ENCODE data around the gene APH1B. TPM values are rescaled to one million over a fixed set of nuclear protein-coding genes. Genes with fewer than 3 reads are reported as not detected.

The APH1B gene
- total RNA-seq, 1 experiment from 2014 or later: 14.0 TPM

DNA sequence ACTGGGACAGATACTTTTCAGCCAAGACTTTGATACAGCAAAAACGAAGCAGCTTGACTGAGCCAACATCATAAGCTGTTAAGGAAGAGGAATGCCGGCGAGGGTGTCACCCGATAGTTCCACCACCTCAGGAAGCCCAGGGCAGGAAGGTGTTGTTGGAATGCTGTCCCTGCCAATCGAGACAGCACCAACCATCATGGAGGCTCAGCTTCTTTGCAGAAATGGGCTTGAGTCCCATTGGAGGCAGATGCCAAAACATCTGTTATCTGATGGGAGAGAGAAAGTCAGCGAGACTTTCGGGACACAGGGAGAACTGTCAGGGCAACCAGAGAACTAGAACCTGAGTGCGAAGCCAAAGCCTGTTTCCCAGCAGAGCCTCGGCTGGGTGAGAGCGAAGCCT lies 53.5 kb downstream of the APH1B start:
- Histone ChIP-seq H3K27ac (ENCODE audit: low read length) (no peak overlapping the region), H3K4me3 (ENCODE audit: low read depth in 2 of 2, low read length in 2 of 2) (no peak overlapping the region), H3K27me3 (ENCODE audit: control insufficient read depth, insufficient read depth, low read length) (no peaks in the 10 kb centered on the region), H3K4me1 (ENCODE audit: control insufficient read depth, insufficient read depth, low read length) (no peaks in the 10 kb centered on the region), H3K9me3 (ENCODE audit: control insufficient read depth, insufficient read depth, low read depth, low read length) (no peaks in the 10 kb centered on the region), H3K36me3 (ENCODE audit: control insufficient read depth, insufficient read depth, low read length) (no peaks in the 10 kb centered on the region)
- ChIA-PET CTCF (no interaction called here), POLR2A (no interaction called here)
- no TSS peak for BruUV-seq (replicated peaks)
- no peak for DNase-seq (ENCODE audit: low read depth, low spot score)
- in situ Hi-C loops (cut with HindIII; ENCODE audit: low pct_unique_long_range_greater_than_20kb, low sequenced_read_pairs) (no loop called here), intact Hi-C loops (cut with micrococcal nuclease; ENCODE audit: unreplicated experiment) (no loop called here)
- no peak for ATAC-seq
- no peak for TF ChIP-seq SIN3A (IDR thresholded peaks at IDR 0.05; ENCODE audit: borderline replicate concordance, insufficient read depth, low read depth, low read length)
- TF ChIP-seq, protein P1, sequence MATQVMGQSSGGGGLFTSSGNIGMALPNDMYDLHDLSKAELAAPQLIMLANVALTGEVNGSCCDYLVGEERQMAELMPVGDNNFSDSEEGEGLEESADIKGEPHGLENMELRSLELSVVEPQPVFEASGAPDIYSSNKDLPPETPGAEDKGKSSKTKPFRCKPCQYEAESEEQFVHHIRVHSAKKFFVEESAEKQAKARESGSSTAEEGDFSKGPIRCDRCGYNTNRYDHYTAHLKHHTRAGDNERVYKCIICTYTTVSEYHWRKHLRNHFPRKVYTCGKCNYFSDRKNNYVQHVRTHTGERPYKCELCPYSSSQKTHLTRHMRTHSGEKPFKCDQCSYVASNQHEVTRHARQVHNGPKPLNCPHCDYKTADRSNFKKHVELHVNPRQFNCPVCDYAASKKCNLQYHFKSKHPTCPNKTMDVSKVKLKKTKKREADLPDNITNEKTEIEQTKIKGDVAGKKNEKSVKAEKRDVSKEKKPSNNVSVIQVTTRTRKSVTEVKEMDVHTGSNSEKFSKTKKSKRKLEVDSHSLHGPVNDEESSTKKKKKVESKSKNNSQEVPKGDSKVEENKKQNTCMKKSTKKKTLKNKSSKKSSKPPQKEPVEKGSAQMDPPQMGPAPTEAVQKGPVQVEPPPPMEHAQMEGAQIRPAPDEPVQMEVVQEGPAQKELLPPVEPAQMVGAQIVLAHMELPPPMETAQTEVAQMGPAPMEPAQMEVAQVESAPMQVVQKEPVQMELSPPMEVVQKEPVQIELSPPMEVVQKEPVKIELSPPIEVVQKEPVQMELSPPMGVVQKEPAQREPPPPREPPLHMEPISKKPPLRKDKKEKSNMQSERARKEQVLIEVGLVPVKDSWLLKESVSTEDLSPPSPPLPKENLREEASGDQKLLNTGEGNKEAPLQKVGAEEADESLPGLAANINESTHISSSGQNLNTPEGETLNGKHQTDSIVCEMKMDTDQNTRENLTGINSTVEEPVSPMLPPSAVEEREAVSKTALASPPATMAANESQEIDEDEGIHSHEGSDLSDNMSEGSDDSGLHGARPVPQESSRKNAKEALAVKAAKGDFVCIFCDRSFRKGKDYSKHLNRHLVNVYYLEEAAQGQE (IDR thresholded peaks at IDR 0.05; ENCODE audit: insufficient read depth in 1 of 2, low read depth in 2 of 2, low read length in 1 of 2): no peak
- TF ChIP-seq TCF7L2 (IDR thresholded peaks at IDR 0.05; ENCODE audit: low read depth, low read length): no peak
- no peak for TF ChIP-seq POLR2AphosphoS5 (IDR thresholded peaks at IDR 0.05; ENCODE audit: low read depth, low read length)
- TF ChIP-seq, protein P2, sequence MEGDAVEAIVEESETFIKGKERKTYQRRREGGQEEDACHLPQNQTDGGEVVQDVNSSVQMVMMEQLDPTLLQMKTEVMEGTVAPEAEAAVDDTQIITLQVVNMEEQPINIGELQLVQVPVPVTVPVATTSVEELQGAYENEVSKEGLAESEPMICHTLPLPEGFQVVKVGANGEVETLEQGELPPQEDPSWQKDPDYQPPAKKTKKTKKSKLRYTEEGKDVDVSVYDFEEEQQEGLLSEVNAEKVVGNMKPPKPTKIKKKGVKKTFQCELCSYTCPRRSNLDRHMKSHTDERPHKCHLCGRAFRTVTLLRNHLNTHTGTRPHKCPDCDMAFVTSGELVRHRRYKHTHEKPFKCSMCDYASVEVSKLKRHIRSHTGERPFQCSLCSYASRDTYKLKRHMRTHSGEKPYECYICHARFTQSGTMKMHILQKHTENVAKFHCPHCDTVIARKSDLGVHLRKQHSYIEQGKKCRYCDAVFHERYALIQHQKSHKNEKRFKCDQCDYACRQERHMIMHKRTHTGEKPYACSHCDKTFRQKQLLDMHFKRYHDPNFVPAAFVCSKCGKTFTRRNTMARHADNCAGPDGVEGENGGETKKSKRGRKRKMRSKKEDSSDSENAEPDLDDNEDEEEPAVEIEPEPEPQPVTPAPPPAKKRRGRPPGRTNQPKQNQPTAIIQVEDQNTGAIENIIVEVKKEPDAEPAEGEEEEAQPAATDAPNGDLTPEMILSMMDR (IDR thresholded peaks at IDR 0.05): no peak

DNA sequence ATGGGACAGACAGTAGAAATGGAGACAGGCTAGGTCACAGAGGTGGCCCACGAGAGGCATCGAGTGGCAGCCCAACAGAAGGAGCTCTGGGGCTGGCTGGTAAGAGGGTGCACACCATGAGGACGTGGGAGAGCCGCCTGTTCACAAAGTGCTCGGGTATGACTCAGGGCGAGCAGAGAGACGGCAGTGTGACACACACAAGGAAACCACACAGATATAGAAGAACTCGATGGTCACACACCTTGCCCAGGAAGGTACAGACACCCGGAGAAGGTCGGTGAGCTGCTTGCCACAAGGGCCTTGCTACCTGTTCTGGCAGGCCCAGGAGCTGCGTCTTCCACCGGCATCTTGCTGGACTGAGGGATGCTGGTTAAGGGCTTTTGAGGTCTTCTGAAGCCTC lies 54.1 kb downstream of the APH1B start:
- CTCF ChIA-PET: no interaction called here
- no TSS peak for BruUV-seq (replicated peaks)
- H3K4me3 ChIP-seq (ENCODE audit: low read depth in 2 of 2, low read length in 2 of 2): no peak overlapping the region
- in situ Hi-C loops (cut with HindIII; ENCODE audit: low pct_unique_long_range_greater_than_20kb, low sequenced_read_pairs) (no loop called here), intact Hi-C loops (cut with micrococcal nuclease; ENCODE audit: unreplicated experiment) (no loop called here)
- H3K27ac ChIP-seq (ENCODE audit: low read length): no peak overlapping the region
- no peaks in the 10 kb centered on the region for H3K4me1 ChIP-seq (ENCODE audit: control insufficient read depth, insufficient read depth, low read length)
- POLR2A ChIA-PET: no interaction called here
- no peaks in the 10 kb centered on the region for H3K27me3 ChIP-seq (ENCODE audit: control insufficient read depth, insufficient read depth, low read length)
- DNase-seq (ENCODE audit: low read depth, low spot score): no peak
- TF ChIP-seq SIN3A (IDR thresholded peaks at IDR 0.05; ENCODE audit: borderline replicate concordance, insufficient read depth, low read depth, low read length) (no peak), TCF7L2 (IDR thresholded peaks at IDR 0.05; ENCODE audit: low read depth, low read length) (no peak), POLR2AphosphoS5 (IDR thresholded peaks at IDR 0.05; ENCODE audit: low read depth, low read length) (no peak)
- TF ChIP-seq, protein P1 (IDR thresholded peaks at IDR 0.05; ENCODE audit: insufficient read depth in 1 of 2, low read depth in 2 of 2, low read length in 1 of 2): no peak
- TF ChIP-seq, protein P2 (IDR thresholded peaks at IDR 0.05): no peak
- H3K36me3 ChIP-seq (ENCODE audit: control insufficient read depth, insufficient read depth, low read length): no peaks in the 10 kb centered on the region
- H3K9me3 ChIP-seq (ENCODE audit: control insufficient read depth, insufficient read depth, low read depth, low read length): no peaks in the 10 kb centered on the region
- ATAC-seq: no peak

Data from Panc1 (cell line).